ENCODE measurements around the gene DIPK1C. TPM values are rescaled to one million over a fixed set of nuclear protein-coding genes. Genes with fewer than 3 reads are reported as not detected.

Gene DIPK1C
- total and polyA plus RNA-seq, 9 of the 15 experiments (the other 6 are each of a cell fraction or from before 2014, with no cell fraction given) = 0.04 to 0.32 (median 0.15) TPM; not detected in 2

GRCh38 chr18:74422541-74422940 is 34.6 kb downstream of the DIPK1C start:
- no peak overlapping the region for H3K27ac ChIP-seq (ENCODE audit: extremely low read depth, low read depth, low read length)
- intact Hi-C loops (cut with micrococcal nuclease) (no loop called here), in situ Hi-C loops (cut with MboI) (no loop called here)
- no peak overlapping the region for H3K4me2 ChIP-seq (ENCODE audit: insufficient read depth, low read length)
- no TSS peak for BruUV-seq (replicated peaks)
- no peaks in the 10 kb centered on the region for H3K4me1 ChIP-seq (replicated peaks in 1 of 2; ENCODE audit: control insufficient read depth in 2 of 2, insufficient read depth in 2 of 2, low read length in 2 of 2)
- no peaks in the 10 kb centered on the region for H3K9me1 ChIP-seq (ENCODE audit: control insufficient read depth, insufficient read depth, low read length)
- ChIA-PET CTCF (ENCODE audit: low intra/inter-chr PET ratio) (no interaction called here), POLR2A (no interaction called here)
- H3K4me3 ChIP-seq = no peak overlapping the region
- no peaks in the 10 kb centered on the region for H3K79me2 ChIP-seq (ENCODE audit: control insufficient read depth, insufficient read depth, low read length)
- H4K20me1 ChIP-seq (replicated peaks; ENCODE audit: control insufficient read depth, insufficient read depth, low read length) = no peaks in the 10 kb centered on the region
- FAIRE-seq = no peak
- no peak overlapping the region for H3K9ac ChIP-seq (ENCODE audit: insufficient read depth in 1 of 2, low read depth in 2 of 2, low read length in 2 of 2)
- H3K9me3 ChIP-seq (replicated peaks; ENCODE audit: control insufficient read depth, insufficient read depth, low read depth, low read length) = no peaks in the 10 kb centered on the region
- H3K27me3 ChIP-seq (ENCODE audit: control insufficient read depth in 2 of 2, insufficient read depth in 2 of 2, low read length in 2 of 2) = peaks cover 12 to 44% of the 10 kb centered on the region in 2 experiments
- WGBS (ENCODE audit: insufficient coverage, low coverage, missing lambda C conversion rate) = 0% methylated on average over 3 of the region's 3 CpGs
- no peaks in the 10 kb centered on the region for H3K36me3 ChIP-seq (ENCODE audit: control insufficient read depth, insufficient read depth, low read length)
- DNase-seq (ENCODE audit: extremely low read depth in 1 of 4, low spot score in 3 of 4) = no peak
- no peak for ATAC-seq
- TF ChIP-seq CGGBP1 (CRISPR knock-in tag; IDR thresholded peaks at IDR 0.05) (no peak), RNF219 (CRISPR knock-in tag; IDR thresholded peaks at IDR 0.05) (no peak), MITF (IDR thresholded peaks at IDR 0.05) (no peak), NCOR1 (IDR thresholded peaks at IDR 0.05) (no peak), CSDE1 (IDR thresholded peaks at IDR 0.05) (no peak), STAT5B (CRISPR knock-in tag; IDR thresholded peaks at IDR 0.05) (no peak), ZC3H8 (IDR thresholded peaks at IDR 0.05) (no peak), KAT8 (IDR thresholded peaks at IDR 0.05; ENCODE audit: low read depth) (no peak)
- no peak overlapping the region for H2AFZ ChIP-seq (ENCODE audit: low read depth, low read length)
